ENCODE measurements around the gene DRC3.

The DRC3 gene

DNA sequence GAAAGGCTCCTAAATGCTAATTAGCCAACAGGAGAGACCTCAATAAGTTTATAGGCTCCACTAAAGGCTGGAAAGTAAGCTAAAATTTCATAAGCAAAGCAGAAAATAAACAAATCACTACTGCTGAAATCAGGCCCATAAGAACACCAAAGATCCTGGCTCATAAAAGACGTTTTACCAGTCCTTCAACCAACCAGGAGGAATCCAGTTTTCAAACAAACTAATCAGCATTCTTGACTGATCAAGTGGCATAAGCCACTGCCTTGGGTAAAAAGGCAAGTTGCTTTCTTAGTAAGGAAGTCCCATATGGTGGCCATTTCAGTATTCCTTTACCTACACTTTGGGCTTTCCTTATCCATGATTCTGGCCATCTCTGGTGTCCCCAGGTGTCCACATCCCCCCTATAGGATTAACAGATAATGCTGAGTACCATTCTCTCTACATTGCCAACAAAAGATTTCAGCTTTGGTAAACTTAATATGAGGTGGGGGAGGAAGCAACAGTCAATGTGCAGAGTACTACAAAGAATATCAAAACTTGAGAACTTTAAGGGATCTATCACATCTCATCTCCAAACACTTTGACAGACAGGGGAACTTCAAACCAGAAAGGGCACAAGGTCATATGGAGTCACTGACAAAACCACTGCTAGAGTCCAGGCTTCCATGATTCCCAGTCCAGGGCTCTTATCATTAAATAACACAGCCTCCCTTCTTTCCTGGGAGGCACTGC is 1.8 kb upstream of the DRC3 start:
- DNase-seq (ENCODE audit: low spot score), result no peak

DNA sequence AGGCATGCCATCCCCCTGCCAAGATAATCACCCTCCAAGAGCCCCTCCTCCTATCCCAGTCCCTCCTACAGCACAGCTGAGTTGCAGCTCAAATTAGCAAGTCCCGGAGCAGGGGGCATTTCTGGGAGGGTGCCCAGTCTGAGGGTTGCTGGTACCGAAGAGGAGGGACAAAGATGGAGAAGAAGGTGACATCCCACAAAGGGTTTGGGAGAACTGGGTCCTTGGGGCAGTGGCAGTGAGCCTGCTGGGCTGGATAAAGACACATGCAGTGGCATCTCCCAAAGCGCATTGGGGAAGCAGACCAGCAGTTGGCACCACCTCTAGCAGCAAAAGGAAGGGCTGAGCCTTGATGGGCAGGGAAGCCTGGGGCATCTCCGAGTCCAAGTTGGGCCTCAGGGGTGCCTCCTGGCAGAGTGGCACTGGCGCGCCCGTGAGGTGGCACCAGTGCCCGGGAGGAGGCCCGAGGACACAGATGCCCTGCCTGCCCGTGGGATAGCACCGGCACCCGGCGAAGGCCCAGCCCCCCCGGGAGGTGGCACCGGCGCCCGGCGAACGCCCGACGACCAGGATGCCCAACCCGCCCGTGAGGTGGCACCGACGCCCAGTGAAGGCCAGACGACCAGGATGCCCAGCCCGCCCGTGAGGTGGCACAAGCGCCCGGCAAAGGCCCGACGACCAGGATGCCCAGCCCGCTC is 1.1 kb upstream of the DRC3 start:
- DNase-seq (ENCODE audit: low spot score), result peak; percentile 17

DNA sequence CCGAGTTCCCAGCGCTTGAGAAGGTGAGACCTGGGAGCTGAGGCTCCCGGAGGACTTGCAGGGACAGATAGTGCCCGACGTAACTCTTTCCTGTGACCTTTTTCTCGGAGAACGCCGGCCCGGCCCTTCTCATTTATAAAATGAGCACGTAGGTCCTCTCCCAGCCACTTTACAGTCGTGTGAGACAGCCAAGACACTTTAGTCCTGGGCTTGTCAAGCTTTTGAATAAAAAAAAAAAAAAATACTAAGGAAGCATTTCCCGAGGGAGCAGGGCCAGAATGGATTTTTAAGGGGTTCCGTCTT is 241 bp downstream of the DRC3 start:
- DNase-seq (ENCODE audit: low spot score), result no peak

GRCh38 chr17:17975436-17975835 is 2.8 kb downstream of the DRC3 start:
- no peak for DNase-seq (ENCODE audit: low spot score)

- DNase-seq (ENCODE audit: low spot score), result no peak
Observed at GRCh38 chr17:17976931-17977570, 4.4 kb downstream of the DRC3 start.

DNA sequence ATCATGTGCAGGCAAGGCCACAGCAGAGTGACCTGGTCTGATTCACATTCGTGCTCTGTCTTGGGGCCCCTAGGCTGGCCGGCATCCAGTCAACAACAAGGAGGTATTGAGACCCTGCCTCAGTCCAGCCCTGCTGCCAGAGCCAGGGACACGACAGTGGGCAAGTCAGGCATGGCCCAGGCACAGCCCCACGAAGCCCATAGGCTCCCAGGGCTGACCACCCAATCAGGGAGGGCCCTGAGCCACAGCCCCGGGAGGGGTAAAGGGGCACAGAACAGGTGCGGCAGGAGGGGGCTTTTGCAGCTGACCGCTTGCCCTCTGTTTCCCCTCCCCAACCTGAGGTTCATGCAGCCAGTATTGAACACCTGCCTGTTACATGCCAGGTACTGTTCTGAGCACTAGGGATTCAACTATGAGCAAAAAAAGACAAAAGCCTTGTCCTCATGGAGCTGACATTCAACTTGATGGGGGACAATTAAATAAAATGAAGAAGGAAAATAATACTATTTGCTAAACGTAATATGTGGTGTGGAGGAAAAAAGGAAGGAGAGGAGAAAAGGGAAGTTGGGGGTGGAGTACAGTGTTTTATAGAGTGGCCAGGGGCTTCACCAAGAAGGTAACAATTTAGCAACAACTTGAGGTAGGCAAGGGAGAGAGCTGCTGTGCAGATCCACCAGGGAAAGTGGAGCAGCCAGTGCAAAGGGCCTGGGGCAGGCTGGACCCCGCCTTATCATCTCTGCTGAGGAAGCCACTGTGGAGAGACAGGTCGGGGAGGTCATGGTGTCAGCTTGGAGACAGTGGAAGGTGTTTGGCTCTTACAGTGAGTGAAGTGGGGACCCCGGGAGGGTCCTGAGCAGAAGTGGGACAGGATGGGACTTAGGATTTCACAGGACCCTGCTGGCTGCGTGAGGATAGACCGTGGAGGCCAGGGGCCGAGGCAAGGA is 6.1 kb downstream of the DRC3 start:
- DNase-seq (ENCODE audit: low spot score), result no peak

DNA sequence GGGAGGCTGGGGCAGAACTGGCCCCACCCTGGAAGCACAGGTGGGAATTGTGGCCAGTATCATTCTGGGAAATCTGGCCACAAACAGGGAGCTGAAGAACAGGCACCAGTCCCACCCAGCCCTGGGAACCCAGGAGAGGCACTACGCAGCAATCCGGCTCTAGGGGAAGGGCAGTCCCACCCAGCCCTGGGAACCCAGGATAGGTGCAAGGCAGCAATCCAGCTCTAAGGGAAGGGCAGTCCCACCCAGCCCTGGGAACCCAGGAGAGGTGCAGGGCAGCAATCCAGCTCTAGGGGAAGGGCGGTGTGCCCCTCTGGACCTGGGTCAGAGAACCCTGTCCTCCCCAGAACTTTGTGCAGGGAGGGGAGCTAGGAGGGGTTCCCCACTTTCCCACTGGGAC is 7.1 kb downstream of the DRC3 start:
- no peak for DNase-seq (ENCODE audit: low spot score)

DNA sequence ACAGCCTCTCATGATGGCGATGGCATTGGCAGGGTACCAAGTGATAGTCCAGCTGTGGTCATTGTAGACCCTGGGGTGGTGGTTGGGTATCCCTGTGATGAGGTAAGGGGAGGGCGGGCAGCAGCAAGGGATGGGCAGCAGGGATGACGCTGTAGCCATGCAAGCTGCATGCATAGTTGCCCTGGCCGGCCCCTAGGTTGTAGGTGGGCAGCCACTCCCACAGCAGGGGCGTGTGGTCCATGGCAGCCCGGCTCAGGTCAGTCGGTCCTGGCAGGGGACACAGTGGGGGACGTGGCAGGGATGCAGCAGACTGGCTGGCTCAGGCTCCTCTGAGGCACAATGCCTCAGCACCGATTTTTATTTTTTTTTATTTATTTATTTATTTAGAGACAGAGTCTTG is 8.7 kb downstream of the DRC3 start:
- DNase-seq (ENCODE audit: low spot score), result no peak

- DNase-seq (ENCODE audit: low spot score), result no peak
Observed at GRCh38 chr17:17982801-17983200, 10.1 kb downstream of the DRC3 start.

GRCh38 chr17:17983376-17983775 is 10.7 kb downstream of the DRC3 start:
- DNase-seq (ENCODE audit: low spot score), result no peak

GRCh38 chr17:17983776-17984175 is 11.1 kb downstream of the DRC3 start:
- no peak for DNase-seq (ENCODE audit: low spot score)

DNA sequence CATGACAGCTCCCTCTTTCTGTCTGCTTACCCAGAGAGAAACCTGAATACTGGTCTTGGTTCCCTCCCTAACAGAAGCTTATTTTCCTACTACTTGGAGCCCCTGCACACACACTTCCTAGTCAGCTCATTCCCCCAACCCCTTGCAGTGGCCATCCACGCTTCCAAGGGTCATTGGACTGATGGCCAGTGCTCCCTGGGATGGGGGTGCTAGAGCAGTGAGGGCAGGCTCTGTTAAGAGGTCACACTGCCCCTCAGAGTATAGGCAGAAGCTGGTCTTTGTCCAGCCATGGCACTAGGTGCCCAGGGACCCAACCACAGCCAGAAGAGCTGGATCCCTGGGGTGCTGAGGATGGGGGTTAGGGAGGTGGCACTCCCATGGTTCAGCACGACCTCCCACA is 12.5 kb downstream of the DRC3 start:
- DNase-seq (ENCODE audit: low spot score), result no peak

DNA sequence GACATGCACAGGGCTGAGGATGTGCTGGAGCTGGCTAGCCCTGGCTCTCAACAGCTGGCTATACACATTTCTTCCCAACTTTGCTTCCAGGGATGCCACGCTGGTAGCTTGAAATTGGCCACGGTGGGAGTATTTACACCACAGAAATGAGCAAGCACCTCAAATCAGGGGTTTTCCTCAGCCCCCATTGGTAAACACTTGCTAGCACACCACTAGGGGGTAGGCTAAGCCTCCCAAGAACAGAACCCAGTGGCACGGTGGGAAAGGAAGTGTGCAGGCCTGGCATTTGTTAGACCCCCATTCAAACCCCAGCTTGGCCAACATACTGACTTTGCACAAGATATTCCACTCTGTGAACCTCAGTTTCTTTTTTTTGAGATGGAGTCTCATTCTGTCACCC is 12.9 kb downstream of the DRC3 start:
- no peak for DNase-seq (ENCODE audit: low spot score)

GRCh38 chr17:17987187-17987896 is 14.7 kb downstream of the DRC3 start:
- DNase-seq (ENCODE audit: low spot score), result no peak

- DNase-seq (ENCODE audit: low spot score), result no peak
Observed at GRCh38 chr17:17987901-17988300, 15.2 kb downstream of the DRC3 start.

DNA sequence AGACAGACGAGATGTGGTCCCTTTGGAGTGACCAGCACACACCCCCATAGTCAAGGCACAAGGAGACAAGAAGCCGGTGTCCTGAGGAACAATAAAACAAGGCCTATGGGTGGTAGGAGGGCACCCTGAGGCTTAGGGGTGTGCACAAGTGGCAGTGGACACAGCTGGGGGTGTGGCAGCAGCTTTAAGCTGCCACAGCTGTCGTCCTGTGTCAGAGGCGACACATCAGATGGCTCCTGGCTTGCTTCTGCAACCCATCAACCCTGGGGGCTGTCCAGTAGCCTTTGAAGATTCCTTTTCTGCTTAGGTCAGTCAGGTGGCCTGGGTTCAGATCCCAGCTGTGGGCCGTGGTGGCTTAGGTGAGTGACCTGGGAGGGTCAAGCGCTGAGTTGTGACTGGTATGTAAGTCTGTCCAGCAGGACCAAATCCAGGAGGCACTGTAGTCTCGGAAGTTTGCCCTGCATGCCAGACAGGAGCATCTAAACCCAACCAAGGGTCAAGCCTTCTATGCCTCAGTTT is 15.8 kb downstream of the DRC3 start:
- no peak for DNase-seq (ENCODE audit: low spot score)

- no peak for DNase-seq (ENCODE audit: low spot score)
Observed at GRCh38 chr17:17989081-17989480, 16.4 kb downstream of the DRC3 start.

DNA sequence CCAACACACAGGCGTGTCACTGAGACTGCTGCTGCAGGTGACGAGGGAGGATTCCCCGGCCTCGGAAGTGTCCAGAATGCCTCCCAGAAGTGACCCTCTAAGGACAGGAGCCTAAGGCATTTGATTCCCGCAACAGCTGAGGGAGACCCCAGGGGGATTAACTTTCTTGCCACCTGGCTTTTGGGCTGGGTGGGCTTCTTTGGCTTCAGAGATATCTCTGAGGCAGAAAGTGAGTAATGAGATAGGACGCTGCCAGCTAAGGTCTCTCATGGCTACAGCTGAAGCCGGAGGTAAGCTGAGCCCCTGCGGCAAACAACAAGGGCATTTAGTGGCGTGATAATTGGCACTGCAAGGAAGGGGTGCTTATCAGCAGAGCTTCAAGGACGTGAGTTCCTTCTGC is 17.0 kb downstream of the DRC3 start:
- DNase-seq (ENCODE audit: low spot score), result no peak

- no peak for DNase-seq (ENCODE audit: low spot score)
Observed at GRCh38 chr17:17990282-17990681, 17.6 kb downstream of the DRC3 start.

DNA sequence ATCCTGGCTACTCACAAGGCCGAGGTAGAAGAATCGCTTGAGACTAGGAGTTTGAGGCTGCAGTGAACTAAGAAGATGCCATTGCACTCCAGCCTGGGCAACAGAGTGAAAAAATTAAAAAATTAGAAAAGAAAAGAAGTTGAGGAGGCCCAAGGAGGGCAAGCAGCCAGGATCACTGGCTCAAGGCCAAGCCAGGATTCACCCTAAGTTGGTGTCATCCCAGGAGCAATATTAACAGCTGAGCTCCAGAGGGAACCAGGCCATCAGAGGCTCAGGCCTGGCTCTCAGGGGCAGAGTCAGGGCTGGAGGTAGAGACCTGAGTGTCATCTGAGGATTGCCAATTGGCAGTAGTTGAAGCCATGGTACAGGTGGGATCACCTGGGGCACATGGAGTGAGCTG is 20.7 kb downstream of the DRC3 start:
- DNase-seq (ENCODE audit: low spot score), result no peak

DNA sequence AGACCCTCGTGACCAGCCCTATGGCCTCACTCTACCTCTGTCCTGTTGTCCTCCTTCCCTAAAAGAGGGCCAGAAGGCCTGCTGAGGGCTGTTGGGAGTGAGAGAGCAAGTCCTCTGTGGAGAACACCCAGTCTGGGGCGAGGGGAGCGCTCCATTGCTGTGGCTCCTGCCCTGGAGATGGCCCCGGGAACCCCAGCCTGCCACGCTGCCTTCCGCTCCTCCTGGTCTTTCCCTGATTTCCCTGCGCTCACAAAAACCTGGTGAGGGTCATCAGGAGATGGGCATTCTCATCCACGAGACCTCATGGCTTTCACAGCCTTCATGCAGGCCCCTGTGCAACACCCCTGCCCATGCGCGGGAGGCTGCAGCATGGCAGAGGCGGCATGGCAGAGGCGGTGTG is 21.2 kb downstream of the DRC3 start:
- DNase-seq (ENCODE audit: low spot score), result no peak
